OCI-LY7 (cell line): ENCODE measurements around the gene THOP1. TPM values are rescaled to one million over a fixed set of nuclear protein-coding genes. Genes with fewer than 3 reads are reported as not detected.

Experiments used
- BruUV-seq: library from RNA; stranded (reverse); fragments of 400-500 nt; replicated peaks from 2 replicates; lab custom pipeline; 2021; lab: Mats Ljungman, UMichigan
- CTCF ChIA-PET: fragments of 300-600 bp; sonication (Branson Sonifier 250); formaldehyde crosslinking; loops from one replicate; lab custom pipeline; 2022; ENCODE audit warnings: antibody characterized with exemption; ENCODE audit not compliant: unreplicated experiment; lab: Charles Lee
- POLR2A ChIA-PET: fragments of 300-600 bp; sonication (Branson Sonifier 250); formaldehyde crosslinking; loops from one replicate; lab custom pipeline; 2022; ENCODE audit warnings: antibody characterized with exemption; lab: Charles Lee
- DNase-seq: peaks from one replicate; pipeline ENCODE4 v3.0.0-alpha.2; 2015; ENCODE audit warnings: low spot score
- H2AFZ ChIP-seq: fragments of 200-600 bp; sonication (generic), shearing (Covaris generic); 2 replicates; pipeline ENCODE4 v1.6.1; 2014; ENCODE audit warnings: mild to moderate bottlenecking, antibody characterized with exemption, low read length, moderate library complexity
- H3K27ac ChIP-seq: fragments of 200-600 bp; sonication (generic); 2 replicates; pipeline ENCODE4 v1.5.1; 2014; ENCODE audit warnings: mixed run types, low read depth, mild to moderate bottlenecking, moderate library complexity, low read length, inconsistent platforms; ENCODE audit not compliant: poor library complexity, severe bottlenecking
- H3K36me3 ChIP-seq: fragments of 200-600 bp; sonication (generic); 2 replicates; pipeline ENCODE4 v1.6.1; 2014; ENCODE audit warnings: mild to moderate bottlenecking, antibody characterized with exemption, low read length, moderate library complexity, mixed read lengths; ENCODE audit not compliant: insufficient read depth
- H3K4me1 ChIP-seq: fragments of 200-600 bp; sonication (generic); 2 replicates; pipeline ENCODE4 v1.5.1; 2014; ENCODE audit warnings: mild to moderate bottlenecking, low read length; ENCODE audit not compliant: insufficient read depth, poor library complexity, severe bottlenecking
- H3K4me2 ChIP-seq: fragments of 200-600 bp; sonication (generic); 2 replicates; pipeline ENCODE4 v1.6.1; 2014; ENCODE audit warnings: mild to moderate bottlenecking, low read length
- H3K4me3 ChIP-seq: fragments of 200-600 bp; sonication (generic); 2 replicates; pipeline ENCODE4 v1.5.1; 2014; ENCODE audit warnings: mild to moderate bottlenecking, low read depth, low read length; ENCODE audit not compliant: poor library complexity, severe bottlenecking
- H3K79me2 ChIP-seq: fragments of 200-600 bp; sonication (generic); 2 replicates; pipeline ENCODE4 v1.6.1; 2016; ENCODE audit warnings: low read depth, mild to moderate bottlenecking, low read length, moderate library complexity, mixed read lengths; ENCODE audit not compliant: insufficient read depth
- H3K9me2 ChIP-seq: fragments of 200-600 bp; sonication (generic); 2 replicates; pipeline ENCODE4 v1.6.1; 2016; ENCODE audit warnings: mild to moderate bottlenecking, low read length, mixed read lengths; ENCODE audit not compliant: insufficient read depth
- H3K9me3 ChIP-seq: fragments of 200-600 bp; sonication (generic); 2 replicates; pipeline ENCODE4 v1.6.1; 2014; ENCODE audit warnings: mild to moderate bottlenecking, mixed run types, low read length, mixed read lengths
- H4K20me1 ChIP-seq: fragments of 200-600 bp; sonication (generic); 2 replicates; pipeline ENCODE4 v1.6.1; 2014; ENCODE audit warnings: mild to moderate bottlenecking, antibody characterized with exemption, low read length, moderate library complexity, mixed read lengths; ENCODE audit not compliant: insufficient read depth
- CTCF ChIP-seq: fragments of 200-600 bp; sonication (generic); conservative IDR thresholded peaks from 2 replicates; pipeline ENCODE4 v1.5.1; 2014; ENCODE audit warnings: mild to moderate bottlenecking, antibody characterized with exemption, low read length, moderate library complexity, mixed read lengths
- EZH2phosphoT487 ChIP-seq: fragments of 200-600 bp; sonication (generic); IDR thresholded peaks from 2 replicates; pipeline ENCODE4 v1.6.1; 2018; ENCODE audit warnings: low read depth, borderline replicate concordance, mild to moderate bottlenecking, mixed run types, antibody characterized with exemption, low read length, moderate library complexity, mixed read lengths
- intact Hi-C: fragments of 100-400 bp; cut with micrococcal nuclease; formaldehyde crosslinking; loops from one replicate; pipeline ENCODE4 v1.10.0; 2022; ENCODE audit not compliant: unreplicated experiment
- total RNA-seq, 2 experiments: library from RNA; depleted of rRNA in 1 of 2; stranded (reverse); fragments of >200 nt in 1 of 2; shearing (Covaris generic) in 1 of 2; gene quantifications; 2 replicates each; pipeline ENCODE4 v1.2.3, GENCODE V29; 2014 to 2022

THOP1 gene
- total RNA-seq, 2 experiments from 2014 or later = 170 to 191 TPM

- Histone ChIP-seq H3K9me2 (no peaks in the 10 kb centered on the region), H4K20me1 (no peaks in the 10 kb centered on the region), H3K79me2 (no peaks in the 10 kb centered on the region), H3K4me3 (no peak overlapping the region), H3K9me3 (no peaks in the 10 kb centered on the region), H2AFZ (no peak overlapping the region), H3K4me2 (no peak overlapping the region), H3K27ac (no peak overlapping the region), H3K4me1 (peaks cover 4% of the 10 kb centered on the region), H3K36me3 (no peaks in the 10 kb centered on the region)
- intact Hi-C loops = no loop called here
- BruUV-seq = no TSS peak
- POLR2A ChIA-PET = no interaction called here
- TF ChIP-seq CTCF (no peak), EZH2phosphoT487 (no peak)
- DNase-seq = no peak
- CTCF ChIA-PET = no interaction called here
Observed at GRCh38 chr19:2824129-2824528, 38.8 kb downstream of the THOP1 start.

- Histone ChIP-seq H3K79me2 (no peaks in the 10 kb centered on the region), H2AFZ (no peak overlapping the region), H4K20me1 (no peaks in the 10 kb centered on the region), H3K36me3 (no peaks in the 10 kb centered on the region), H3K4me3 (no peak overlapping the region), H3K4me2 (no peak overlapping the region), H3K4me1 (no peaks in the 10 kb centered on the region), H3K9me3 (no peaks in the 10 kb centered on the region), H3K27ac (no peak overlapping the region), H3K9me2 (no peaks in the 10 kb centered on the region)
- ChIA-PET CTCF (no interaction called here), POLR2A (no interaction called here)
- no TSS peak for BruUV-seq
- intact Hi-C loops = no loop called here
- TF ChIP-seq EZH2phosphoT487 = no peak
- TF ChIP-seq CTCF = no peak
- DNase-seq = no peak
Observed at GRCh38 chr19:2827022-2827421, 41.7 kb downstream of the THOP1 start.

DNA sequence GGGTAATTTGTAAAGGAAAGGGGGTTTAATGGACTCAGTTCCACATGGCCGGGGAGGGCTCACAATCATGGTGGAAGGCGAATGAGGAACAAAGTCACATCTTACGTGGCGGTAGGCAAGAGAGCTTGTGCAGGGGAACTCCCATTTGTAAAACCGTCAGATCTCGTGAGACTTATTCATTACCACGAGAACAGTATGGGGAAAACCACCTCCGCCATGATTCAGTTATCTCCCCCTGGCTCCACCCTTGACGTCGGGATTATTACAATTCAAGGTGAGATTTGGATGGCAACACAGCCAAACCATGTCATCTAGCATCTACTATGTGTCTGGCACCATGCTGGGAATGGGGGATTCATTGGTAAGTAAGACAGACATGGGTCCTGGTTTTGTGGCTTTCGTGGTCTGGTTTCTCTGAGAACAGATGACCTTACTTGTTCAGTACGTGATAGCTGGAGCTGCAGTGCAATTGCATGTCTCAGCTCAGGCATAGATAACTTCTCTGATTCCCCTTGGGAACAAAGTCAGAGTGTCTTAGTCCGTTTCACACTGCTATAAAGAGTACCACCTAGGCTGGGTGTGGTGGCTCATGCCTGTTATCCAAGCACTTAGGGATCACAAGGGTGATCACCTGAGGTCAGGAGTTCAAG lies 42.7 kb downstream of the THOP1 start:
- H4K20me1 ChIP-seq = no peaks in the 10 kb centered on the region
- H3K4me2 ChIP-seq = no peak overlapping the region
- no peak overlapping the region for H3K27ac ChIP-seq
- intact Hi-C loops = no loop called here
- no peak overlapping the region for H2AFZ ChIP-seq
- H3K4me3 ChIP-seq = no peak overlapping the region
- TF ChIP-seq CTCF (no peak), EZH2phosphoT487 (no peak)
- no peaks in the 10 kb centered on the region for H3K4me1 ChIP-seq
- POLR2A ChIA-PET = no interaction called here
- H3K9me3 ChIP-seq = peaks cover 3% of the 10 kb centered on the region; the same call in 1 of the 2 replicates
- H3K9me2 ChIP-seq = no peaks in the 10 kb centered on the region
- no peaks in the 10 kb centered on the region for H3K36me3 ChIP-seq
- H3K79me2 ChIP-seq = no peaks in the 10 kb centered on the region
- CTCF ChIA-PET = no interaction called here
- no peak for DNase-seq
- BruUV-seq = TSS peak; percentile 38
